ENCODE measurements around the gene HOXC13. TPM values are rescaled to one million over a fixed set of nuclear protein-coding genes. Genes with fewer than 3 reads are reported as not detected.

HOXC13 gene
- polyA plus RNA-seq, 3 donors: 0.11 TPM; not detected in 2

DNA sequence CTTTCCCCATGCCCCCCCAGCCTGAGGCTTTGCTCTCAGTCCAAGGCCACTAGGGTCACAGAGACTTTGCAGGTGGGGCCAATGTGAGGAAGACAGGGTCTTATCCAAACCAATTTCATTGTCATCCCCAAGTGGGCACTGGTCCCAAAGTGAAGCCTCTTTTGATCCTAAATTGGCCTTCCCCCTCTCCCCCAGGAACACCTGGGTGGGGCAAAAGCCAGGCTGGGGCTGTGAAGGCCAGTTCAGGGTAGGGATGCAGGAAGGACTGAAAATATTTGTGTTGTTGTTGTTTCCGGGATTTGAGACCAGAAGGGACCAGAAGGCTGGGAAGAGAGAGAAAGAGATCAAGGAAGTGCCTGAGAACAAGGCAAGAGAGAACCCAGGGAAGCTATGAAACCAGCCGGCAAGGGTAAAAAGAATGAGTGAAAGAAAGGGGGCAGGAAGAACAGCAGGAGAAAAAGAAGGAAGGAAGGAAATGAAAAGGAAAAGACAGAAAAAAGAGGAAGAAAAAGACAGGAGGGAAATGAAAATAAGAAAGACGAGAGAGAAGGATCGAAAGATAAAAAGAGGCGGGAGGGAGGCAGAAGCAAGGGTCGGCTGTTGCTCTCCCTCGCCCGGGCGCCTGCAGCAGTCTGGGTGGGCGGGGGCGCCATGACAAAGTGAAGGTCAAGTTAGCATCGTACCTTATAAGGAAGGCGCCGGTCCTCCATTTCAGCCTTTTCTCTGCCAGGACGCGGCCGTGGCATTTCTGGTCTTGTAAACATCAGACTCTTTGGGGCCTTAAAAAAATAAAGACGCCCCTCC lies 26.9 kb downstream of the HOXC13 start:
- DNase-seq (ENCODE audit: extremely low read depth in 1 of 11, low read depth in 9 of 11, low spot score in 4 of 11): no peak

DNA sequence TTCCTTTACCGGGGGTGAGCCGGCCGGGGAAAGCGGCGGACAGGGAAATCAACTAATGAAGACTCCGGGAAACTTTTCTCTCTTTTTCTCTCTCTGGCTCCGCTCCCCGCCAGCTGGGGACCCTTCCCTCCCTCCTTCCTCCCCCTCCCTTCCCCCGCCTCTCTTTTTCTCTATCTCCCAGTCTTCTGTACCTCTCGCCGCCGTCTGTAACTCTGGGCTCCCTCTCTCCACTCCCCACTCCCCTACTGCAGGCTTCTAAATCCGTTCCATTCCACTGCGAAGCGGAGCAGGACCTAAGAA lies 27.4 kb downstream of the HOXC13 start:
- DNase-seq (ENCODE audit: extremely low read depth in 1 of 11, low read depth in 9 of 11, low spot score in 4 of 11): no peak

DNA sequence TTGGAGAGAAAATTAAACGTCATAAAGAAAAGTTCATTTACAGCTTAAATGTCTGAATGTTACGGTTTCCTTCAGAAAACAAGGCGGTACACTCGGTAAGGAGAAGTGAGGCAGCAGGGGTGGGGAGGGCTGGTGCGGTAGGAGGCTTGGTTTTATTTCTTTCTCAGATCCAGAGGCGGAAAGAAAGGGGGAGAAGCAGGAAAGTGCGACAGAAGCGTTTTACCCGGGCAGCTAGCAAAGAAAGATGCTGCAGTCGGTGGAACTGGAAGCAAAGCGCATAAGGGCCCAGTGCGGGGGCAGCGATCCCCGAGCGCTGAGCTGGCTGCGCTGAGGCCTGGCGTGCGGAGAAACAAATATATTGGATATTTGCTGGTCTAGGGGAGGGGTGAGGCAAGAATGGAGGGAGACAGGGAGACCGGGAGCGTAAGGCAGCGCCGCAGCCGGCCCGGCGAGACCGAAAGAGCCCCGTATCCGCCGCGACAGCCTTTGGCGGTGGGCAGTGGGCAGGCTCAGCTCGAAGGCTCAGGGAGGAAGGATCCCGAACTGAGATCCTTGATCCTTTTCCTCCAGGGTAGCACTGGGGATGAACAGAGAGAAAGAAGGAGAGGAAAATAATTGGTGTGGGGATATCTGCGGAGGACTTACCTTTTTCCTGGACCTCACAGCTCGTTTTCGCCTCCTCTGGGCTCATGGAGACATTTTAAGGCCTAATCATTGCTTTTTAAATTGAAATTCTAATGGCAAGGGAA lies 27.9 kb downstream of the HOXC13 start:
- DNase-seq (ENCODE audit: extremely low read depth in 1 of 11, low read depth in 9 of 11, low spot score in 4 of 11): no peak

DNA sequence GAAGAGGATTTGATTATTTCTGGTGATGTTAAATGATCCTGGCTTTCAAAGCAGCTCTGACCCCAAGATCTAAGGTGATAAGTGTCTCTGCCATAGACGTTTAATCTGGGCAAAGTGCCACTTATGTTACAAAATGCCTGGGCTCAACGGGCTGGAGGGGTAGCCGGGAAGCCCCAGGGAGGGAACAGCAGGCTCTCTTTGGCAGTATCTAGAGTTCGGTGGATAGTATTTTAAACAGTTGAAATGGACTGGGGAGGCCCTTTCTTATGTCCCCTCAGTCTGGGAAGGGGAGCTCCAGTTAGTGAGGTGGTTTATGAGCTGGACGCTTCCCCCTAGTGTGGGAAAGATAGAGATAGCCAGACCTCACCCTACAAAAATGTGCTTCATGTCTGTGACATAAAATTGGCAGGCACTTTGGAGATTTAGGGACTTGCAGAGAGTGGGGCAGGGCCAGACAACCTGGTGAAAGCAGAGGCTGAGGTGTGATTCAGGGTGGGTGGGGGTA lies 28.8 kb downstream of the HOXC13 start:
- no peak for DNase-seq (ENCODE audit: extremely low read depth in 1 of 11, low read depth in 9 of 11, low spot score in 4 of 11)

DNA sequence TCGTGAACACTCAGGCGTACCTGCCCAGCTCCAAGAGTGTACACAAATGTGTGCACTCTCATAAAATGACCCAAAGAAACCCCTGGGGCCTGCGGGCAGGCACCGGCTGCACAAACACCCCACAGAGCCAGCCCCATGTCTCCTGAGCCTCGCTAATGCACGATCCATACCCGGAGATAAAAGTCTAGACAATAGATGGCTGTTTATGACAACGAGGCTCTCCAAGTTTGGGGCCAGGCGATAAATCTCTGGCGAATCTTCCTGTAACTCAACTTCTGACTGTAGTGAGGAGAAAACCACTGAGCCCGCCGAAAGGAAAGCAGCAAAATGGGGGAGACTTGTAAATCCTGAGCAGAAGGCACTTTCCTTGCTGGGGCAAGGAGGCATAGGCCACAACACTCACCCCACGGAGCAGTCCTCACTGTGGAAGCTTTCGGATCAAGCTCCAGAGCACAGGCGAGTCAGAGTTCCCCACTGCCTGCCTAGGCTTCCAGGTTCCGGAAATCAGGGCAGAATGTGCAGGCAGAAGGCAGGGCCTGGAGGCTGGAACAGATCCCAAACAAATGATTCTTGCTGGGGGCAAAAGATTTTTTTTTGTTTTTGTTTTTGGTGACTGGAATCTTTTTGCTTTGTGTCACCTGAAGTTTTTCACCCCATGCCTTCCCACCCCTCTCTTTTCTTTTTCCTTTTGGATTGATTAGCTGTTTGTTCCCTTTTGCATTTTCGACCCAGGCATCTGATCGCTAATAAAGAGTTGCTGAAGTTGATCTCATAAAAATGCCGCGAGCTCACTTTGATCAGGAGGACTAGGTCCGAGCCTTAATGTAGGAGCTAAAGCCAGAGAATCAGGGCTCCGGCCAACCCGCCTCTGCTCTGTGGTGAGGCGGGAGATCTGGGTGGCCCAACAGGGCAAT lies 29.8 kb downstream of the HOXC13 start:
- DNase-seq (ENCODE audit: extremely low read depth in 1 of 11, low read depth in 9 of 11, low spot score in 4 of 11): no peak

DNA sequence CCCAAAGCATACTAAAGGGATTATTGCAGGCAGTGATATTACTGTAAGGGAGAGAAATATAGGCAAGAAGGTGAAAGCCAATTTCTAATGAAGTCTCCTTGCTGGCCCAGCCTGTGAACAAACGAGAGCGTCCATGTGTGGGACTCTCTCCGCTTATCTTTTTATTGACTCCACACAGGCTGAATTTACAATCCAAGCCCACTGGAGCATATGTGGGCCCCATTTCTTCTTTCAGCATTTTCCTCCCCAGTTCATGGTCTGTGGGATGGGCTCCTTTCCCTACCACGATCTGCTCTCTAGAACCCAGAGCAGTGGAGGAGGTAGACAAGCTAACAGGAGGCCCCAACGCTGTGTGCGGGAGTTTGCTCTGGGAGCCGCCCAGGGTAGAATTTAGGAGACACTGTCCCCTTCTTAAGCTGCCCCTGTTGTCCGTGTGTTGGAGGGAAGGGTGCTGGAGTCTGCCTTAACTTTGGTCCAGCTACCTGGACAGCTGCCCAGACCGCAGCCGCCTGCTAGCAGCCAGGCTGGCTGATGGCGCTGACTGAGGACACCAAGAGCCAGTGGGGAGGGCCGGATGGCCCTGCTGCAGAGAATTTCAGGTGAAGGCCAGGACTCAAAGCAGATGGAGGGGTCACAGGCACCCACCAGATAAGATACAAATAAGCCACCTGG lies 31.1 kb downstream of the HOXC13 start:
- DNase-seq (ENCODE audit: extremely low read depth in 1 of 11, low read depth in 9 of 11, low spot score in 4 of 11): no peak

DNA sequence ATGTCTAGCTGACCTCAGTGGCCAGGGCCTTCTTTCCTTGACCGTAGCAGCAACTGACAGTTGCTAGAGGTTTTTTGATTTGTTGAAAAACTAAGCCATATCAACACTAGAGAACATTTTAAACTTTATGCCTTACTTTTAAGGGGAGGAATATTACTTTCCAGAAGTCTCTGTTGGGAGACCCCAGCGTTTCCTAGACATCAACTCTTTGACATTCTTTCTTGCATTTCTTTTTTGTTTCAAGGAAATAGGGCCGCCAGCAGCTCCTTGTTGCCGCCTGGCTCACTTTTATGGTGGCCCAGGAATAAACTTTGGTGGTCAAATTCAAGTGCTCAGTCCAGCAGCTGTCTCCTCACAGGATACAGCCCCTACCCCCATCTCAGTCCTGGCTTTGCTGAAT lies 31.8 kb downstream of the HOXC13 start:
- no peak for DNase-seq (ENCODE audit: extremely low read depth in 1 of 11, low read depth in 9 of 11, low spot score in 4 of 11)

DNA sequence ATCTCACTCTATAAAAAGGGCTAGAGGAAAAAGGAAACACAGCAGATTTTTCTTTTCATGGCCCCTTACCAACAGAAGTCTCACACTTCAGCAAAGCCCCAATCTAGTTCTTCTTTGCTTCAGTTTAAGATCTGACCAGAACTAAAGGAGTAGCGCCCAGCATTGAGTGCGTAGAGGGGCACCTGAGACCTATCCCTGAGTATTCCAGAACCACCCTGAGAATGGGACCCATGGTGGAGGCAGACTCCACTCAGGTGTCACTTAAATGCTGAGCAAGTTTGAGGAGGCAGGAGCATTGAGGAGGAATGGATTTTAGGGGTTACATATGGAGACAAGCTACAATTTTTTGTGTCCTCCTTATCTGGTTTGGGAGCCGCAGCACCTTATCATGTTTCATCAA lies 32.5 kb downstream of the HOXC13 start:
- no peak for DNase-seq (ENCODE audit: extremely low read depth in 1 of 11, low read depth in 9 of 11, low spot score in 4 of 11)

DNA sequence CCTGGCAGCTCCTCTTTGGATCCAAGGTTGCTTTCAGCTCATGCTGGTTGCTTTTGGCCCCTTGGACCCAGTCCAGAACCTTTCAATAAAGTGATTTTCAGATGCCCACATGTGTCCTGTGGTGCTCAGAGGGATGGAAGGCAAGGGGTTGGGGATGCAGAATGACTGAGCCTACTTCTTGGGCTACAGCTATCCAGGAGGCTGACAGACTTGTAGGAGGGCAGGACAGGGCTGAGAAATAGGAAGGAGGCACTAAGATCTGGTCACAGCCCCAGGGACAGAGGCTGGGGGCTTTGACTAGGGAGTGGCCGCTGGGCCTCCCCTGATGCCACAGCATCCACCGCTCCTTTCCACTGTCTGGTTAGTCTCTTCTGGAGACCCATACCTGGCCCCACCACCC lies 33.1 kb downstream of the HOXC13 start:
- DNase-seq (ENCODE audit: extremely low read depth in 1 of 11, low read depth in 9 of 11, low spot score in 4 of 11): no peak

DNA sequence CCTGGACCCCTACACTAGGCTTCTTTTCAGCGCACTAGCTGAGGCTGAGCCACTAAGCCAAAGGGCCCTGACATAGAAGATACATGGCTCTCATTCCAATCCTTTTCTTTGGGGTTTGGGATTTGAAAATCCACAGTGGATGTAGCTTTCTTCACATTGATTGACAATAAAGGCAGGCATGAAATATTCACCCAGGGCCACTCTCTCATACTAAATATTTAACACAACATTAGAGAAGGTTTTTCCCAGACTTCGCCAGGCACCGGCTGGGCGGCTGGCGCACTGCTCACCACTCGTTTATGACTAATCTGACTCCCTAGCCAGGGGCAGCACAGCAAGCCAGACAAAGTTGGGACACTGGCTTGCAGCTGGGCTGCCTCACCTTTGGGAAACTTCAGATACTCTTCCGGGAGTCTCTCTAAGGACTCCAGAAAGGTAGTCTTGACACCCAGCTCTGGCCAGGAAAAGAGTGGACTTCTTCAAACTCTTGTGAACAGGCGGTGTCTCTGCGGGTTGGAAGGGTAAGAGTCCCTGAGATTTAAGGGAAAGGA lies 33.6 kb downstream of the HOXC13 start:
- DNase-seq (ENCODE audit: extremely low read depth in 1 of 11, low read depth in 9 of 11, low spot score in 4 of 11): no peak

DNA sequence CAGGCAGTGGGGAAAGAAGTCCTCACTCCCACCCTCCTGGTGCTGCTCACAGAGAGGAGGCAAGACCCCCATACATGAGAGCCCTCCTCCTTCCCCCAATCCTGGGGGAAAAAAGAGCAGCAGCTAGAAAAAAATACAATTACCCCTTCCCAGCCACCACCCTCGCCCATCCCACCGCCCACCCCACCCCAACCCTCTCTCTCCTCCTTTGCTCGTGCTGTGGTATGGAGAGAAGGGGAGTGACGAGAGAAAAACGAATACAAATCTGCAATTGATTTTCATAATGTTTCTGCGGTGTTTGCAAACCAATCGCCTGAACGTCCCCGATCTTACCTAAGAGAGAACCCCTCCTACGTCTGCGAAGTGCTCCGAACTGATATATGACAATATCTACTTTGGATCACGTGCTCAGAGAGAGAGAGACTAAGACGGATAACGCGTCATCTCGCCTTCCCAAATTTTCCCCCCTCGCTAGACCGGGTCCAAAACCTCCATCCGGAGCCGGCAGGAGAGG lies 34.1 kb downstream of the HOXC13 start, which contains the start of gene HOXC11:
HOXC11 (plus strand) TSS at position 405 of the 514 bp plus-strand sequence. CDS start 116 bp downstream, outside the sequence.
- DNase-seq (ENCODE audit: extremely low read depth in 1 of 11, low read depth in 9 of 11, low spot score in 4 of 11): no peak

DNA sequence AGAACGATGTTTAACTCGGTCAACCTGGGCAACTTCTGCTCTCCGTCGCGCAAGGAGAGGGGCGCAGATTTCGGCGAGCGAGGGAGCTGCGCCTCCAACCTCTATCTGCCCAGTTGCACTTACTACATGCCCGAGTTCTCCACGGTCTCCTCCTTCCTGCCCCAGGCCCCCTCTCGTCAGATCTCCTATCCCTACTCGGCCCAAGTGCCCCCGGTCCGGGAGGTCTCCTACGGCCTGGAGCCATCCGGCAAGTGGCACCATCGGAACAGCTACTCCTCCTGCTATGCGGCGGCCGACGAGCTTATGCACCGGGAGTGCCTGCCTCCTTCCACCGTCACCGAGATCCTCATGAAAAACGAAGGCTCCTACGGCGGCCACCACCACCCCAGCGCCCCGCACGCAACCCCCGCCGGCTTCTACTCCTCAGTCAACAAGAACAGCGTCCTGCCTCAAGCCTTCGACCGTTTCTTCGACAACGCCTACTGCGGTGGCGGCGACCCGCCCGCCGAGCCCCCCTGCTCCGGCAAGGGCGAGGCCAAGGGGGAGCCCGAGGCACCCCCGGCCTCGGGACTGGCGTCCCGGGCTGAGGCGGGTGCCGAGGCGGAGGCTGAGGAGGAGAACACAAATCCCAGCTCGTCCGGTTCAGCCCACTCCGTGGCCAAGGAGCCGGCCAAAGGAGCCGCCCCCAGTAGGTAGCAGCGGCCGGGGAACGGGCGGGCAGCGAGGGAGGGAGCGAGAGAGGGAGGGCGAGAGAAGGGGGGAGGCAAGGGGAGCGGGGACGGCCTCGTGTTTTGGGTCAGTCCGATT lies 34.8 kb downstream of the HOXC13 start:
- DNase-seq (ENCODE audit: extremely low read depth in 1 of 11, low read depth in 9 of 11, low spot score in 4 of 11): no peak

DNA sequence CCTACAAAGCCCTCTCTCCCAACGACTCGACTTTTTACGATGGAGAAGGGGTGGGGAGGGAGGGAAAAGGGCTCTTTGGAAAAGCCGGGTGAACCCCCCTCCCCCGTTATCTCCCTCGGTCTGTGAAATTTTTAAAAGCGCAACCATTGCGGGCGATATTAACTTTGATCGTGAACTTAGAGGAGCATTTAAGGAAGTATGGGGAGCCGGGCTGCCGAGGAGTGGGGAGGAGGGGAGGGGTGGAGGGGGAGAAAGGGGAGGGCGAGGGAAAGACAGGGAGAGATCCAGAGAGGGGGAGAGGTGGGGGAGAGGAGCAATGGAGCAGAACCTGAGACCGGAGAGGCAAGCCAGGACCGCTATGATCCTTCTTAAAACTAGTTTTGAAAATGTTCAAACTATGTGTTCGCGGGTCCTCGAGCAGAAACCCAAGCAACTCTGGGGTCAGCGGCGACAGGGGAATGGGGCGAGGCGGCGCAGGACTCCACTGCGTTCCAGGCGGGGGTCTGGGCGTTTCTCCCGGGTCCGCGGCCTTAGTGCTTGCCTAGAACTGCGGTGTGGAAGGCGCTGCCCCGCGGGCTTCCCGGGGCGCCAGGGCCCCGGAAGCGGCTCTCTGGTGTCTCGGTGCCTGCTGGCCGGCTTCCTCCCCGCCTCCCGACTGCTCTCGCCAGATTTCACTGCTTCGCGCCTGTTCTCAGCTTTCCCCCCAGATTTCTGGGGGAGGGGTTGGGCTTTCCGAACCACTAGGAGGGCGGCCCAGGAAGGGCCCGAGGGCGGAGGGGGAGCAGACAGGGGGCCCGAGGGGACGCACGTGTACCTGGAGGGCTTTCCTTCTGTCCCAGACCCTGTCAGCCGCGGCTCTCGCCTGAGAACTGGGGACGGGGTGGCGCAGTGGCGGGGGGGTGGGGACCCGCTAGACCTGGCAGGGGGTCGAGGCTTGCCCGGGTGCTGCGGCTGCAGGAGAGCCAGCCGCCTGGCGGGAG lies 35.7 kb downstream of the HOXC13 start, which contains the start of gene HOTAIR:
HOTAIR (minus strand) TSS at position 871 of the 980 bp plus-strand sequence.
- DNase-seq (ENCODE audit: extremely low read depth in 1 of 11, low read depth in 9 of 11, low spot score in 4 of 11): no peak

DNA sequence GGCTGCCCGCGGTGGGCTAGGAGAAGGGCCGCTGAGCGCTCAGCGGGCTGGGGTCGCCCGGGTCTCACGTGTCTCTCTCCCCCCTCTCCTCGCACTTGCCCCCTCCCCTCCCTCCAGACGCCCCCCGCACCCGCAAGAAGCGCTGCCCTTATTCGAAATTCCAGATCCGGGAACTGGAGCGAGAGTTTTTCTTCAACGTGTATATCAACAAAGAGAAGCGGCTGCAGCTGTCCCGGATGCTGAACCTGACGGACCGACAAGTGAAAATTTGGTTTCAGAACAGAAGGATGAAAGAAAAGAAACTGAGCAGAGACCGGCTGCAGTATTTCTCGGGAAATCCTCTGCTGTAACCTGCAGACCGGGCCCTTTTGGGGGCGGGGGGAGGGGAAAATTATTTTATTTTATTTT lies 36.4 kb downstream of the HOXC13 start:
- DNase-seq (ENCODE audit: extremely low read depth in 1 of 11, low read depth in 9 of 11, low spot score in 4 of 11): no peak

DNA sequence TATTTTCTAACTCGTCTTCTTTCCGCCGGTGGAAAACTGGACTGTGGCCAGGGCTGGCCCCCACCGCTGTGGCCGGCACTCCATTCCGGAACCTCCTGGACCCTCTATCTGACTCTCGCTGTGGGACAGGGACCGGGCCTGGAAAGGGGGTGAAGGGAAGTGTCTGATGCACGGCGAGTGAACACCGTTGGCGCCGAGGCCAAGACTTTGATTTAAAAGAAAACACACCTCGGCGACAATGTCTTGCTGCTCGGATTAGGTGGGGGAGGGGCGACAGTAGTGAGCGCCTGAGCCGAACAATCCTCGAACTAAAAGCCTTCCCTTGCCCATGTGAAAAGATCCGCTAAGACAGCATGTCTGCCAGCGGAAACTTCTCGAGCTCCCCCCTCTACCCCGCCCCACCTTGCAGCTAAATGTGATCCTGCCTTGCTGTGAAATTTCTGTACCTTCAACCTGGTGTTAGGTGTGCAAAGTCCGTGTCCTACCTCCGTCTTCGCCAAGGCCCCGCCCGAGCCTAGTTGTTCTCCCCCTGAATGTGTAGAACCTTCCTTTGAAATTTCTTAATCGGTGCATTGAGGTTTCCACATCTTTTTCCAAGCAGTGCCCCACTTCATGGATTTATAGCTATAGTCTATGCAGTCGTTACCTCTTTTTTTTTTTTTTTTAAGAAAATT lies 37.0 kb downstream of the HOXC13 start:
- no peak for DNase-seq (ENCODE audit: extremely low read depth in 1 of 11, low read depth in 9 of 11, low spot score in 4 of 11)

Measured in renal cortex interstitium (tissue), 11 donors.